Glutamatergic neuron (in vitro differentiated cells): ENCODE results near the gene CSK. TPM values are rescaled to one million over a fixed set of nuclear protein-coding genes. Genes with fewer than 3 reads are reported as not detected.

Source experiments
- DNase-seq: peaks from one replicate; pipeline ENCODE4 v3.0.0; 2022
- H3K27ac Mint-ChIP-seq: one replicate; pipeline ENCODE4 v1.8.0; 2020; ENCODE audit warnings: mild to moderate bottlenecking, mixed read lengths, inconsistent platforms; ENCODE audit not compliant: unreplicated experiment
- H3K27me3 Mint-ChIP-seq: one replicate; pipeline ENCODE4 v1.8.0; 2020; ENCODE audit warnings: mild to moderate bottlenecking, moderate library complexity, mixed read lengths, inconsistent platforms; ENCODE audit not compliant: unreplicated experiment
- H3K36me3 Mint-ChIP-seq: one replicate; pipeline ENCODE4 v1.8.0; 2020; ENCODE audit warnings: mild to moderate bottlenecking, mixed read lengths, inconsistent platforms; ENCODE audit not compliant: unreplicated experiment
- H3K4me1 Mint-ChIP-seq: one replicate; pipeline ENCODE4 v1.8.0; 2020; ENCODE audit warnings: mild to moderate bottlenecking, low read depth, mixed read lengths, inconsistent platforms; ENCODE audit not compliant: unreplicated experiment
- H3K4me3 Mint-ChIP-seq: one replicate; pipeline ENCODE4 v1.8.0; 2020; ENCODE audit warnings: mild to moderate bottlenecking, mixed read lengths, inconsistent platforms; ENCODE audit not compliant: unreplicated experiment
- H3K9me3 Mint-ChIP-seq: one replicate; pipeline ENCODE4 v1.8.0; 2020; ENCODE audit warnings: mild to moderate bottlenecking, moderate library complexity, mixed read lengths, inconsistent platforms; ENCODE audit not compliant: unreplicated experiment
- total RNA-seq: library from RNA; stranded (reverse); fragmentation: NEBNext Ultra II Directional; extraction: Animal tissue kit (Norgen Biotek cat#: 25700); gene quantifications from one replicate; pipeline ENCODE4 v1.2.1, GENCODE V29; 2021; ENCODE audit not compliant: unreplicated experiment
- TF ChIP-seq, protein P1 (sequence below): fragments of 200-600 bp; sonication (generic); IDR thresholded peaks from one replicate; pipeline ENCODE4 v1.5.0; 2021; ENCODE audit not compliant: partially characterized antibody, unreplicated experiment

The CSK gene
- total RNA-seq, 1 donor from 2014 or later = 72.6 TPM

DNA sequence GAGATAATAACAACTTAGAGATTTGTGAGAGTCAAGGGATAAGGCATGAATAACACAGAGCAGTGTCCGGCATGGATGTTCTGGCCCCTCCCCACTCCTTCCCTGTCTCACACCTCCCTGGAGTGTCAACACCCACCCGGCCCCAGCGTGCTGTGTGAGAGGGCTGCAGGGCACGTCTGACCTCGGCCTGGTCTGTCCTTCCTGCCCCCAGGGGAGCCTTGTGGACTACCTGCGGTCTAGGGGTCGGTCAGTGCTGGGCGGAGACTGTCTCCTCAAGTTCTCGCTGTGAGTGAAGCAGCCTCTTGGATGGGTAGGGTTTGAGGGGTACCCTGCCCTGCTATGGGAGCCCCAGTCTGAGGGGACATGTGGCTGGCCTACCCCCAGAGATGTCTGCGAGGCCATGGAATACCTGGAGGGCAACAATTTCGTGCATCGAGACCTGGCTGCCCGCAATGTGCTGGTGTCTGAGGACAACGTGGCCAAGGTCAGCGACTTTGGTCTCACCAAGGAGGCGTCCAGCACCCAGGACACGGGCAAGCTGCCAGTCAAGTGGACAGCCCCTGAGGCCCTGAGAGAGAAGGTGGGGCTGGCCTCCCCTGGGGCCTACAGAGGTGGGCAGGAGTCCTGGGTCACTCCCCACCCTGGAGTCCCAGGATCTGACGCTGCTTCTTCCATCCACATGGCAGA, 19.6 kb downstream of the CSK start:
- H3K27ac Mint-ChIP-seq = no peak overlapping the region
- H3K4me3 Mint-ChIP-seq = no peak overlapping the region
- peaks cover 4% of the 10 kb centered on the region for H3K9me3 Mint-ChIP-seq
- H3K4me1 Mint-ChIP-seq = no peaks in the 10 kb centered on the region
- H3K27me3 Mint-ChIP-seq = peaks cover 6% of the 10 kb centered on the region
- TF ChIP-seq, protein P1, sequence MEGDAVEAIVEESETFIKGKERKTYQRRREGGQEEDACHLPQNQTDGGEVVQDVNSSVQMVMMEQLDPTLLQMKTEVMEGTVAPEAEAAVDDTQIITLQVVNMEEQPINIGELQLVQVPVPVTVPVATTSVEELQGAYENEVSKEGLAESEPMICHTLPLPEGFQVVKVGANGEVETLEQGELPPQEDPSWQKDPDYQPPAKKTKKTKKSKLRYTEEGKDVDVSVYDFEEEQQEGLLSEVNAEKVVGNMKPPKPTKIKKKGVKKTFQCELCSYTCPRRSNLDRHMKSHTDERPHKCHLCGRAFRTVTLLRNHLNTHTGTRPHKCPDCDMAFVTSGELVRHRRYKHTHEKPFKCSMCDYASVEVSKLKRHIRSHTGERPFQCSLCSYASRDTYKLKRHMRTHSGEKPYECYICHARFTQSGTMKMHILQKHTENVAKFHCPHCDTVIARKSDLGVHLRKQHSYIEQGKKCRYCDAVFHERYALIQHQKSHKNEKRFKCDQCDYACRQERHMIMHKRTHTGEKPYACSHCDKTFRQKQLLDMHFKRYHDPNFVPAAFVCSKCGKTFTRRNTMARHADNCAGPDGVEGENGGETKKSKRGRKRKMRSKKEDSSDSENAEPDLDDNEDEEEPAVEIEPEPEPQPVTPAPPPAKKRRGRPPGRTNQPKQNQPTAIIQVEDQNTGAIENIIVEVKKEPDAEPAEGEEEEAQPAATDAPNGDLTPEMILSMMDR = no peak
- peaks cover 6% of the 10 kb centered on the region for H3K36me3 Mint-ChIP-seq
- DNase-seq = no peak

DNA sequence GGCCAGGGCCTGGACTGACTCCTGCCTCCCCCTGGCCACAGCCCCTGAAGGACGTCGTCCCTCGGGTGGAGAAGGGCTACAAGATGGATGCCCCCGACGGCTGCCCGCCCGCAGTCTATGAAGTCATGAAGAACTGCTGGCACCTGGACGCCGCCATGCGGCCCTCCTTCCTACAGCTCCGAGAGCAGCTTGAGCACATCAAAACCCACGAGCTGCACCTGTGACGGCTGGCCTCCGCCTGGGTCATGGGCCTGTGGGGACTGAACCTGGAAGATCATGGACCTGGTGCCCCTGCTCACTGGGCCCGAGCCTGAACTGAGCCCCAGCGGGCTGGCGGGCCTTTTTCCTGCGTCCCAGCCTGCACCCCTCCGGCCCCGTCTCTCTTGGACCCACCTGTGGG, 20.4 kb downstream of the CSK start:
- DNase-seq = no peak
- H3K36me3 Mint-ChIP-seq = peaks cover 6% of the 10 kb centered on the region
- H3K9me3 Mint-ChIP-seq = peaks cover 4% of the 10 kb centered on the region
- no peaks in the 10 kb centered on the region for H3K4me1 Mint-ChIP-seq
- H3K27ac Mint-ChIP-seq = no peak overlapping the region
- H3K27me3 Mint-ChIP-seq = peaks cover 6% of the 10 kb centered on the region
- TF ChIP-seq, protein P1 = no peak
- H3K4me3 Mint-ChIP-seq = no peak overlapping the region

DNA sequence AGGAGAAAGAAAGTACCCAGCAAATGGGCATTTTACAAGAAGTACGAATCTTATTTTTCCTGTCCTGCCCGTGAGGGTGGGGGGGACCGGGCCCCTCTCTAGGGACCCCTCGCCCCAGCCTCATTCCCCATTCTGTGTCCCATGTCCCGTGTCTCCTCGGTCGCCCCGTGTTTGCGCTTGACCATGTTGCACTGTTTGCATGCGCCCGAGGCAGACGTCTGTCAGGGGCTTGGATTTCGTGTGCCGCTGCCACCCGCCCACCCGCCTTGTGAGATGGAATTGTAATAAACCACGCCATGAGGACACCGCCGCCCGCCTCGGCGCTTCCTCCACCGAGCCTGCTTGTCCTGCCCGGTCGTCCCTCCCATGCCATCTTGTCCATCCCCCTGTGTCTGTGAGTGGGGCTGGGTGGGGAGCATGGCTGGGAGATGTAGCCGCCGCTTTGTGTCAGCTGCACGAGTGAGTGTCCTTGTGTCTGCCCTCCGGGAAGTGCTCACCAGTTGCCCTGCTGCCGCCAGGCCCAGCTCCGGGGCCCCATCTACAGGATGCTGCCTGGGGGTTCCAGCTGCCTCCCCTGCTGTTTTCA, 21.1 kb downstream of the CSK start:
- Mint-ChIP-seq H3K36me3 (peaks cover 6% of the 10 kb centered on the region), H3K27me3 (peaks cover 6% of the 10 kb centered on the region)
- no peak for DNase-seq

DNA sequence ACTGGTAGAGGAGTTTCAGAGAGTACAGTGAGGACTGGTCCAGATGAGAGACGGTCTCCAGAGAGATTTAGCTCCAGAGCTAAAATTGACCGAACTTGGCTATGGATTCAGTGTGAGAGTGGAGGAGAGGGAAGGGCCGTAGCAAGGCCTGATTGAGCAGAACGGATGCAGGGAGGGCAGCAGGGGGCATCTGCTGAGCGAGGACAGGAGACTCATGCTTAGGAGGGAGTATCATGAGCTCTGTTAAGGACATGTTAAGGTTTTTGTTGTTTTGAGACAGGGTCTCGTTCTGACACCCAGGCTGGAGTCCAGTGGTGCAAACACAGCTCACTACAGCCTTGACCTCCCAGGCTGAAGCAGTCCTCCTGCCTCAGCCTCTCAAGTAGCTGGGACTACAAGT, 23.1 kb downstream of the CSK start:
- Mint-ChIP-seq H3K9me3 (peaks cover 10% of the 10 kb centered on the region), H3K27ac (peak overlapping the region; percentile 14)

More for the DNA sequence above, 21.1 kb downstream of the CSK start:
- H3K9me3 Mint-ChIP-seq = peaks cover 6% of the 10 kb centered on the region
- no peaks in the 10 kb centered on the region for H3K4me1 Mint-ChIP-seq
- TF ChIP-seq, protein P1 = no peak
- H3K4me3 Mint-ChIP-seq = no peak overlapping the region
- no peak overlapping the region for H3K27ac Mint-ChIP-seq

More for the DNA sequence above, 23.1 kb downstream of the CSK start:
- Mint-ChIP-seq H3K4me3 (no peak overlapping the region), H3K4me1 (no peaks in the 10 kb centered on the region), H3K36me3 (peaks cover 6% of the 10 kb centered on the region), H3K27me3 (peaks cover 9% of the 10 kb centered on the region)
- no peak for DNase-seq
- TF ChIP-seq, protein P1 = no peak
